Measurements from ENCODE around the gene BBS4.

Gene BBS4

GRCh38 chr15:72764656-72765055 lies 78.6 kb downstream of the BBS4 start:
- DNase-seq = no peak

- DNase-seq = no peak
Measured at GRCh38 chr15:72766025-72766424, 80.0 kb downstream of the BBS4 start.

- no peak for DNase-seq
Measured at GRCh38 chr15:72766780-72767179, 80.8 kb downstream of the BBS4 start.

GRCh38 chr15:72770673-72771328 lies 84.8 kb downstream of the BBS4 start:
- no peak for DNase-seq

- DNase-seq = no peak
Measured at GRCh38 chr15:72771329-72771725, 85.3 kb downstream of the BBS4 start.

GRCh38 chr15:72774696-72775383 lies 88.8 kb downstream of the BBS4 start:
- DNase-seq = peak in 1 of 2 donors; percentile 56

- no peak for DNase-seq
Measured at GRCh38 chr15:72778796-72779195, 92.8 kb downstream of the BBS4 start.

- peak; percentile 55 to 72 for DNase-seq
Measured at GRCh38 chr15:72781631-72782030, 95.6 kb downstream of the BBS4 start.

GRCh38 chr15:72782274-72783003 lies 96.4 kb downstream of the BBS4 start:
- no peak for DNase-seq

GRCh38 chr15:72783004-72783639 lies 97.1 kb downstream of the BBS4 start:
- peak; percentile 93 to 98 for DNase-seq

GRCh38 chr15:72783640-72784455 lies 97.8 kb downstream of the BBS4 start, which contains the start of gene ADPGK:
Gene ADPGK (minus strand): TSS chr15:72783758. CDS start chr15:72783691, 67 bp downstream.
- DNase-seq = peak; percentile 89 to 97

GRCh38 chr15:72784456-72784876 lies 98.5 kb downstream of the BBS4 start:
- no peak for DNase-seq

GRCh38 chr15:72785432-72785831 lies 99.4 kb downstream of the BBS4 start:
- peak; percentile 68 to 87 for DNase-seq

- DNase-seq = no peak
Measured at GRCh38 chr15:72785841-72786240, 99.8 kb downstream of the BBS4 start.

GRCh38 chr15:72786242-72786641 lies 100.2 kb downstream of the BBS4 start:
- DNase-seq = no peak

- DNase-seq = peak in 1 of 2 donors; percentile 52
Measured at GRCh38 chr15:72786676-72787345, 100.8 kb downstream of the BBS4 start.

GRCh38 chr15:72787526-72787925 lies 101.5 kb downstream of the BBS4 start:
- no peak for DNase-seq

All from inflammatory macrophage treated with lipopolysaccharide for 1 hour (primary cell).